GM12878 (cell line): ENCODE results near the gene KLHL24. TPM values are rescaled to one million over a fixed set of nuclear protein-coding genes. Genes with fewer than 3 reads are reported as not detected.

Source experiments
- ATAC-seq: fragments of 200-7000 bp; cut with Tn5 transposase; 3 replicates; pipeline ENCODE4 v1.9.1; 2020; ENCODE audit warnings: mild to moderate bottlenecking, moderate library complexity
- BruUV-seq: library from RNA; stranded (reverse); fragments of 400-500 nt; replicated peaks from 2 replicates; lab custom pipeline; 2021; lab: Mats Ljungman, UMichigan
- CTCF ChIA-PET: fragments of 300-600 bp; sonication (Branson Sonifier 250); formaldehyde crosslinking; extraction: SDS; loops from one replicate; lab custom pipeline; 2021; ENCODE audit warnings: inconsistent platforms; lab: Yijun Ruan, JAX
- POLR2A ChIA-PET: fragments of 350-600 bp; formaldehyde crosslinking; extraction: SDS; loops from one replicate; lab custom pipeline; 2021; ENCODE audit warnings: inconsistent platforms; lab: Charles Lee
- RAD21 ChIA-PET: fragments of 300-600 bp; sonication (Branson Sonifier 250); formaldehyde crosslinking; loops from one replicate; lab custom pipeline; 2023; ENCODE audit warnings: antibody characterized with exemption; ENCODE audit not compliant: unreplicated experiment; lab: Charles Lee
- SMC1A ChIA-PET: fragments of 300-600 bp; sonication (Branson Sonifier 250); formaldehyde crosslinking; loops from one replicate; lab custom pipeline; 2023; ENCODE audit not compliant: unreplicated experiment, uncharacterized antibody; lab: Charles Lee
- DNase-seq: peaks from one replicate; pipeline ENCODE4 v3.0.0-alpha.2; 2011; ENCODE audit warnings: low read depth, low spot score
- FAIRE-seq: peaks from 3 replicates; lab custom pipeline; 2011; peaks lifted over from hg19 to GRCh38; lab: Jason Lieb, UNC
- H2AFZ ChIP-seq: 2 replicates; pipeline ENCODE4 v1.6.0; 2011; ENCODE audit warnings: low read depth, low read length, control low read depth; ENCODE audit not compliant: control insufficient read depth
- H3K27ac ChIP-seq: 2 replicates; pipeline ENCODE4 v1.5.1; 2011; ENCODE audit warnings: control low read depth; ENCODE audit not compliant: control insufficient read depth, insufficient read depth
- H3K27me3 ChIP-seq, 2 experiments: replicated peaks in 1 of 2; 2 replicates each; pipeline versions ENCODE4 v1.6.0 to v1.6.1; 2011; ENCODE audit warnings: low read length in 1 of 2; ENCODE audit not compliant: control insufficient read depth in 2 of 2, insufficient read depth in 2 of 2
- H3K36me3 ChIP-seq, 2 experiments: 2 replicates each; pipeline ENCODE4 v1.5.1; 2011; ENCODE audit warnings: low read length in 1 of 2; ENCODE audit not compliant: control insufficient read depth in 2 of 2, insufficient read depth in 2 of 2
- H3K4me1 ChIP-seq: 2 replicates; pipeline ENCODE4 v1.6.1; 2011; ENCODE audit warnings: mild to moderate bottlenecking, low read length, moderate library complexity, mixed read lengths; ENCODE audit not compliant: control insufficient read depth, insufficient read depth
- H3K4me2 ChIP-seq: 2 replicates; pipeline ENCODE4 v1.6.0; 2011; ENCODE audit warnings: control low read depth; ENCODE audit not compliant: control insufficient read depth, insufficient read depth
- H3K4me3 ChIP-seq: fragments of 200-600 bp; sonication (generic); 2 replicates; pipeline ENCODE4 v1.5.1; 2016
- H3K79me2 ChIP-seq: 2 replicates; pipeline ENCODE4 v1.6.0; 2011; ENCODE audit warnings: low read length; ENCODE audit not compliant: control insufficient read depth, insufficient read depth
- H3K9ac ChIP-seq: 2 replicates; pipeline ENCODE4 v1.8.0; 2011; ENCODE audit warnings: low read length, control low read depth, mixed read lengths; ENCODE audit not compliant: control insufficient read depth, insufficient read depth
- H3K9me3 ChIP-seq: replicated peaks from 3 replicates; pipeline ENCODE4 v1.5.1; 2011; ENCODE audit warnings: mild to moderate bottlenecking, low read length; ENCODE audit not compliant: control insufficient read depth, insufficient read depth
- H4K20me1 ChIP-seq: 2 replicates; pipeline ENCODE4 v1.6.0; 2011; ENCODE audit not compliant: control insufficient read depth, insufficient read depth
- EP300 ChIP-seq, 2 experiments: fragments of 150-350 bp in 1 of 2; IDR thresholded peaks; 2 replicates each; pipeline ENCODE4 v1.6.1; 2011 to 2012; ENCODE audit warnings: low read depth in 2 of 2, low read length in 2 of 2, borderline replicate concordance in 1 of 2, improper control_type of control experiment in 1 of 2, inconsistent platforms in 1 of 2; ENCODE audit not compliant: control insufficient read depth in 1 of 2
- EZH2 ChIP-seq: IDR thresholded peaks from 2 replicates; pipeline ENCODE4 v1.6.1; 2012; ENCODE audit warnings: low read depth, mild to moderate bottlenecking, control low read depth, inconsistent platforms, low read length, borderline replicate concordance; ENCODE audit not compliant: control insufficient read depth
- GATAD2B ChIP-seq: fragments of 450-650 bp; conservative IDR thresholded peaks from 2 replicates; pipeline ENCODE4 v1.6.1; 2017; ENCODE audit warnings: low read depth, mild to moderate bottlenecking, moderate library complexity
- HDGF ChIP-seq: fragments of 450-650 bp; IDR thresholded peaks from 2 replicates; pipeline ENCODE4 v1.6.1; 2016; ENCODE audit warnings: antibody characterized with exemption
- IKZF2 ChIP-seq, 2 experiments: fragments of 450-650 bp; IDR thresholded peaks; 2 replicates each; pipeline ENCODE4 v1.6.1; 2017; ENCODE audit warnings: mild to moderate bottlenecking in 2 of 2, moderate library complexity in 2 of 2
- NFXL1 ChIP-seq: fragments of 450-650 bp; IDR thresholded peaks from 2 replicates; pipeline ENCODE4 v1.6.1; 2017; ENCODE audit warnings: antibody characterized with exemption, mild to moderate bottlenecking, borderline replicate concordance
- NRF1 ChIP-seq: conservative IDR thresholded peaks from 2 replicates; pipeline ENCODE4 v1.6.1; 2011; ENCODE audit warnings: mild to moderate bottlenecking, low read depth, low read length, improper control_type of control experiment
- POLR2A ChIP-seq: IDR thresholded peaks from 2 replicates; pipeline ENCODE4 v1.6.1; 2011; ENCODE audit warnings: low read depth, mild to moderate bottlenecking, low read length
- RAD51 ChIP-seq: fragments of 450-650 bp; IDR thresholded peaks from 2 replicates; pipeline ENCODE4 v1.6.1; 2016; ENCODE audit warnings: moderate library complexity, mild to moderate bottlenecking, inconsistent platforms
- SMAD5 ChIP-seq: IDR thresholded peaks from 2 replicates; pipeline ENCODE4 v1.6.1; 2016; ENCODE audit warnings: antibody characterized with exemption, low read depth
- TARDBP ChIP-seq: IDR thresholded peaks from 2 replicates; pipeline ENCODE4 v1.6.1; 2016; ENCODE audit warnings: borderline replicate concordance
- USF1 ChIP-seq: IDR thresholded peaks from 2 replicates; pipeline ENCODE4 v1.6.1; 2011; ENCODE audit warnings: borderline replicate concordance, low read depth, mild to moderate bottlenecking, moderate library complexity, mixed read lengths, low read length; ENCODE audit not compliant: insufficient read depth; ENCODE audit errors: extremely low read length
- WGBS: methylation state at CpG from one replicate; pipeline ENCODE4 v1.1.6; 2016; ENCODE audit warnings: low lambda C conversion rate; ENCODE audit not compliant: insufficient replicate concordance, insufficient coverage; ENCODE audit errors: missing lambda C conversion rate; 5-methylcytosine and 5-hydroxymethylcytosine counted together
- in situ Hi-C: fragments of 300-500 bp; cut with MboI; formaldehyde crosslinking; loops from 9 replicates; pipeline ENCODE4 v1.14.3; 2018; ENCODE audit warnings: mixed read lengths
- intact Hi-C: fragments of 100-400 bp; cut with micrococcal nuclease; formaldehyde crosslinking; loops from one replicate; pipeline ENCODE4 v1.14.2; 2022; ENCODE audit not compliant: unreplicated experiment
- polyA plus RNA-seq, 11 experiments: library from polyadenylated mRNA; depleted of rRNA in 4 of 11; unstranded in 6 of 11; stranded (reverse) in 5 of 11; fragments of >200 nt; fragmentation: Nextera tagmentation in 4 of 11; fragmentation: Illumina TruSeq in 1 of 11; extraction: Ambion mirVana in 4 of 11; extraction: Trizol in 1 of 11; gene quantifications; 1 replicate in 1 of 11; 2 replicates in 10 of 11; pipeline versions ENCODE4 v1.2.1 to v1.2.3, GENCODE V29; 2011 to 2016; ENCODE audit warnings: inconsistent platforms in 2 of 11, missing spikeins in 2 of 11, low read depth in 1 of 11
- total RNA-seq, 4 experiments: library from RNA; depleted of rRNA in 3 of 4; stranded (reverse); fragments of >200 nt in 3 of 4; fragmentation: Illumina TruSeq in 1 of 4; extraction: Trizol in 1 of 4; gene quantifications; 2 replicates each; pipeline versions ENCODE4 v1.2.1 to v1.2.3, GENCODE V29; 2013 to 2021
- TF ChIP-seq, protein P1 (sequence below): IDR thresholded peaks from 2 replicates; pipeline ENCODE4 v1.6.1; 2012; ENCODE audit warnings: mild to moderate bottlenecking, low read depth, low read length
- TF ChIP-seq, protein P2 (sequence below): fragments of 450-650 bp; IDR thresholded peaks from 2 replicates; pipeline ENCODE4 v1.6.1; 2018; ENCODE audit warnings: borderline replicate concordance, mild to moderate bottlenecking; ENCODE audit not compliant: partially characterized antibody

The KLHL24 gene
- total and polyA plus RNA-seq, 10 of the 15 experiments (the other 5 are each of a cell fraction or from before 2014, with no cell fraction given), result 0.91 to 24.3 (median 5.3) TPM

DNA sequence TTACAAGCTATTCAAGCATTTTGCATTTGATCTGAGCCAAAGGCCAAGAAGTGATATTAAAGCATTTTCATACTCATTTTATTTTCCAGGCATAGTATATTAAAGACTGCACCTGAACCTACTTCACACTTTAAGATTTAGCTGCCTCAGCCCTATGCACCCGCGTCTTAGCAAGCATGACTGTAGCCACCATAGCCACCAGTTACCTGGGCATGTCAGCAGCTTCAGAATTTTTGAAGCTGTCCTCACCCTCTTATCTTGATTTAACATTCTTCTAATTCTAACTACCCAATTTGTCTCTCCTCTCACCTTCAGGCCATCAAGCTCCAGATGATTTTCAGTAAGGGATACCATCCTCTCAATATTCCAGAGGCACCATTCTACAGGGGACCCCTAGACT is 40.8 kb upstream of the KLHL24 start:
- no peak overlapping the region for H3K4me2 ChIP-seq
- WGBS, result 74% methylated on average over 2 of the region's 2 CpGs
- no peaks in the 10 kb centered on the region for H4K20me1 ChIP-seq
- H3K27ac ChIP-seq, result no peak overlapping the region
- in situ Hi-C loops (no loop called here), intact Hi-C loops (loop anchor here (5.0 kb wide), 4 partner anchors 43 to 112 kb away; partner anchors contain the start of genes KLHL24 and YEATS2)
- H3K4me1 ChIP-seq, result peaks cover 22% of the 10 kb centered on the region
- no peaks in the 10 kb centered on the region for H3K36me3 ChIP-seq
- no peaks in the 10 kb centered on the region for H3K79me2 ChIP-seq
- no peak for FAIRE-seq
- POLR2A ChIA-PET, result interaction anchor here (0.5 to 6.4 kb wide), 3 partner anchors 20 to 42 kb away, joined by 3 to 35 read pairs (median 4); partner anchors contain the start of gene KLHL24
- peaks cover 0 to 9% of the 10 kb centered on the region in 2 experiments; a peak in 1 of 4 replicates for H3K27me3 ChIP-seq
- BruUV-seq, result no TSS peak
- TF ChIP-seq HDGF, result no peak
- TF ChIP-seq USF1, result no peak
- TF ChIP-seq, protein P1, sequence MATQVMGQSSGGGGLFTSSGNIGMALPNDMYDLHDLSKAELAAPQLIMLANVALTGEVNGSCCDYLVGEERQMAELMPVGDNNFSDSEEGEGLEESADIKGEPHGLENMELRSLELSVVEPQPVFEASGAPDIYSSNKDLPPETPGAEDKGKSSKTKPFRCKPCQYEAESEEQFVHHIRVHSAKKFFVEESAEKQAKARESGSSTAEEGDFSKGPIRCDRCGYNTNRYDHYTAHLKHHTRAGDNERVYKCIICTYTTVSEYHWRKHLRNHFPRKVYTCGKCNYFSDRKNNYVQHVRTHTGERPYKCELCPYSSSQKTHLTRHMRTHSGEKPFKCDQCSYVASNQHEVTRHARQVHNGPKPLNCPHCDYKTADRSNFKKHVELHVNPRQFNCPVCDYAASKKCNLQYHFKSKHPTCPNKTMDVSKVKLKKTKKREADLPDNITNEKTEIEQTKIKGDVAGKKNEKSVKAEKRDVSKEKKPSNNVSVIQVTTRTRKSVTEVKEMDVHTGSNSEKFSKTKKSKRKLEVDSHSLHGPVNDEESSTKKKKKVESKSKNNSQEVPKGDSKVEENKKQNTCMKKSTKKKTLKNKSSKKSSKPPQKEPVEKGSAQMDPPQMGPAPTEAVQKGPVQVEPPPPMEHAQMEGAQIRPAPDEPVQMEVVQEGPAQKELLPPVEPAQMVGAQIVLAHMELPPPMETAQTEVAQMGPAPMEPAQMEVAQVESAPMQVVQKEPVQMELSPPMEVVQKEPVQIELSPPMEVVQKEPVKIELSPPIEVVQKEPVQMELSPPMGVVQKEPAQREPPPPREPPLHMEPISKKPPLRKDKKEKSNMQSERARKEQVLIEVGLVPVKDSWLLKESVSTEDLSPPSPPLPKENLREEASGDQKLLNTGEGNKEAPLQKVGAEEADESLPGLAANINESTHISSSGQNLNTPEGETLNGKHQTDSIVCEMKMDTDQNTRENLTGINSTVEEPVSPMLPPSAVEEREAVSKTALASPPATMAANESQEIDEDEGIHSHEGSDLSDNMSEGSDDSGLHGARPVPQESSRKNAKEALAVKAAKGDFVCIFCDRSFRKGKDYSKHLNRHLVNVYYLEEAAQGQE, result no peak
- TF ChIP-seq IKZF2 (IDR thresholded peaks at IDR 0.05), result no peak
- TF ChIP-seq SMAD5, result no peak
- TF ChIP-seq RAD51, result no peak
- TF ChIP-seq, protein P2, sequence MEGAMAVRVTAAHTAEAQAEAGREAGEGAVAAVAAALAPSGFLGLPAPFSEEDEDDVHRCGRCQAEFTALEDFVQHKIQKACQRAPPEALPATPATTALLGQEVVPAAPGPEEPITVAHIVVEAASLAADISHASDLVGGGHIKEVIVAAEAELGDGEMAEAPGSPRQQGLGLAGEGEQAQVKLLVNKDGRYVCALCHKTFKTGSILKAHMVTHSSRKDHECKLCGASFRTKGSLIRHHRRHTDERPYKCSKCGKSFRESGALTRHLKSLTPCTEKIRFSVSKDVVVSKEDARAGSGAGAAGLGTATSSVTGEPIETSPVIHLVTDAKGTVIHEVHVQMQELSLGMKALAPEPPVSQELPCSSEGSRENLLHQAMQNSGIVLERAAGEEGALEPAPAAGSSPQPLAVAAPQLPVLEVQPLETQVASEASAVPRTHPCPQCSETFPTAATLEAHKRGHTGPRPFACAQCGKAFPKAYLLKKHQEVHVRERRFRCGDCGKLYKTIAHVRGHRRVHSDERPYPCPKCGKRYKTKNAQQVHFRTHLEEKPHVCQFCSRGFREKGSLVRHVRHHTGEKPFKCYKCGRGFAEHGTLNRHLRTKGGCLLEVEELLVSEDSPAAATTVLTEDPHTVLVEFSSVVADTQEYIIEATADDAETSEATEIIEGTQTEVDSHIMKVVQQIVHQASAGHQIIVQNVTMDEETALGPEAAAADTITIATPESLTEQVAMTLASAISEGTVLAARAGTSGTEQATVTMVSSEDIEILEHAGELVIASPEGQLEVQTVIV, result no peak
- no peak for TF ChIP-seq POLR2A
- TF ChIP-seq EZH2, result no peak
- TF ChIP-seq GATAD2B, result no peak
- TF ChIP-seq TARDBP, result no peak
- TF ChIP-seq NFXL1, result no peak
- TF ChIP-seq EP300 (IDR thresholded peaks at IDR 0.05; ENCODE audit: borderline replicate concordance in 1 of 2, control insufficient read depth in 1 of 2, low read depth in 2 of 2, low read length in 2 of 2), result no peak
- TF ChIP-seq NRF1, result no peak
- no peak for ATAC-seq
- CTCF ChIA-PET, result interaction anchor here (0.8 to 6.3 kb wide), 6 partner anchors 10 to 290 kb away, joined by 3 to 115 read pairs (median 4); partner anchors contain the start of gene PARL
- SMC1A ChIA-PET, result interaction anchor here (0.9 to 11.4 kb wide), 10 partner anchors 9 to 126 kb away, joined by 3 to 225 read pairs (median 3); no protein-coding TSS in a partner anchor
- no peak overlapping the region for H3K4me3 ChIP-seq
- H3K9me3 ChIP-seq, result peaks cover 3% of the 10 kb centered on the region; the same call in 2 of the 3 replicates
- DNase-seq, result no peak
- no peak overlapping the region for H2AFZ ChIP-seq
- no peak overlapping the region for H3K9ac ChIP-seq
- RAD21 ChIA-PET, result interaction anchor here (0.7 to 6.8 kb wide), 5 partner anchors 16 to 290 kb away, joined by 3 to 139 read pairs (median 3); partner anchors contain the start of gene PARL
